HepG2 (cell line): ENCODE measurements around the gene TBC1D7. TPM values are rescaled to one million over a fixed set of nuclear protein-coding genes. Genes with fewer than 3 reads are reported as not detected.

Experiments used
- IRF2 ChIP-seq: IDR thresholded peaks from 2 replicates; pipeline ENCODE4 v1.6.1; 2018; ENCODE audit warnings: missing genetic modification reagents, missing compliant biosample characterization
- MIER3 ChIP-seq: IDR thresholded peaks from 2 replicates; pipeline ENCODE4 v1.6.1; 2016; ENCODE audit warnings: missing compliant biosample characterization, borderline replicate concordance
- NR2F2 ChIP-seq: IDR thresholded peaks from 2 replicates; pipeline ENCODE4 v1.6.1; 2012; ENCODE audit warnings: low read depth, inconsistent platforms, borderline replicate concordance
- PCBP2 ChIP-seq: fragments of 200-400 bp; formaldehyde crosslinking; optimal IDR thresholded peaks from 2 replicates; pipeline ENCODE3; 2018; ENCODE audit warnings: low read length, low read depth; ENCODE audit not compliant: poor library complexity, severe bottlenecking
- RFX3 ChIP-seq: IDR thresholded peaks from 2 replicates; pipeline ENCODE4 v1.6.1; 2016; ENCODE audit warnings: missing biosample characterization, missing genetic modification reagents
- TEAD2 ChIP-seq: sonication (generic); formaldehyde crosslinking; IDR thresholded peaks from 2 replicates; pipeline ENCODE4 v1.9.0; 2021; ENCODE audit warnings: missing genetic modification reagents
- ZNF7 ChIP-seq: IDR thresholded peaks from 2 replicates; pipeline ENCODE4 v1.6.1; 2016; ENCODE audit warnings: missing biosample characterization, missing genetic modification reagents
- ZSCAN21 ChIP-seq: sonication (generic); formaldehyde crosslinking; IDR thresholded peaks from 2 replicates; pipeline ENCODE4 v1.8.0; 2022; ENCODE audit warnings: mild to moderate bottlenecking, missing genetic modification reagents, moderate library complexity, borderline replicate concordance
- ZZZ3 ChIP-seq: sonication (generic); formaldehyde crosslinking; IDR thresholded peaks from 2 replicates; pipeline ENCODE4 v1.4.0; 2020; ENCODE audit warnings: missing genetic modification reagents, mild to moderate bottlenecking, borderline replicate concordance
- polyA plus RNA-seq, 8 experiments: library from polyadenylated mRNA; depleted of rRNA in 3 of 8; stranded (reverse) in 7 of 8; unstranded in 1 of 8; fragments of >200 nt; fragmentation: Illumina TruSeq in 4 of 8; extraction: Trizol in 4 of 8; gene quantifications; 2 replicates each; pipeline versions ENCODE4 v1.2.1 to v1.2.3, GENCODE V29; 2011 to 2016; ENCODE audit warnings: low read depth in 4 of 8, missing spikeins in 1 of 8, mixed read lengths in 1 of 8; ENCODE audit not compliant: insufficient read depth in 1 of 8
- total RNA-seq, 5 experiments: library from RNA; depleted of rRNA; stranded (reverse); fragments of >200 nt; fragmentation: Illumina TruSeq; extraction: Trizol; gene quantifications; 2 replicates each; pipeline ENCODE4 v1.2.3, GENCODE V29; 2016; ENCODE audit warnings: low read depth in 1 of 5
- TF ChIP-seq, protein P1 (sequence below): IDR thresholded peaks from 2 replicates; pipeline ENCODE4 v1.4.0; 2020; ENCODE audit warnings: mild to moderate bottlenecking, missing genetic modification reagents
- TF ChIP-seq, protein P2 (sequence below): sonication (generic); formaldehyde crosslinking; IDR thresholded peaks from 2 replicates; pipeline ENCODE4 v1.4.0; 2020; ENCODE audit warnings: mild to moderate bottlenecking, missing genetic modification reagents
- TF ChIP-seq, protein P3 (sequence below): sonication (generic); formaldehyde crosslinking; IDR thresholded peaks from 2 replicates; pipeline ENCODE4 v1.5.0; 2020; ENCODE audit warnings: missing genetic modification reagents
- TF ChIP-seq, protein P4 (sequence below): sonication (generic); formaldehyde crosslinking; IDR thresholded peaks from 2 replicates; pipeline ENCODE4 v1.4.0; 2020; ENCODE audit warnings: missing genetic modification reagents
- TF ChIP-seq, protein P5 (sequence below): sonication (generic); formaldehyde crosslinking; IDR thresholded peaks from 2 replicates; pipeline ENCODE4 v1.5.0; 2020; ENCODE audit warnings: mild to moderate bottlenecking, missing genetic modification reagents, borderline replicate concordance
- TF ChIP-seq, protein P6 (sequence below): sonication (generic); formaldehyde crosslinking; IDR thresholded peaks from 2 replicates; pipeline ENCODE4 v1.4.0; 2020; ENCODE audit warnings: missing genetic modification reagents, mild to moderate bottlenecking, borderline replicate concordance

TBC1D7 gene
- total and polyA plus RNA-seq, 2 of the 13 experiments (the other 11 are each of a cell fraction or from before 2014, with no cell fraction given), result 23.3 to 30.8 TPM

DNA sequence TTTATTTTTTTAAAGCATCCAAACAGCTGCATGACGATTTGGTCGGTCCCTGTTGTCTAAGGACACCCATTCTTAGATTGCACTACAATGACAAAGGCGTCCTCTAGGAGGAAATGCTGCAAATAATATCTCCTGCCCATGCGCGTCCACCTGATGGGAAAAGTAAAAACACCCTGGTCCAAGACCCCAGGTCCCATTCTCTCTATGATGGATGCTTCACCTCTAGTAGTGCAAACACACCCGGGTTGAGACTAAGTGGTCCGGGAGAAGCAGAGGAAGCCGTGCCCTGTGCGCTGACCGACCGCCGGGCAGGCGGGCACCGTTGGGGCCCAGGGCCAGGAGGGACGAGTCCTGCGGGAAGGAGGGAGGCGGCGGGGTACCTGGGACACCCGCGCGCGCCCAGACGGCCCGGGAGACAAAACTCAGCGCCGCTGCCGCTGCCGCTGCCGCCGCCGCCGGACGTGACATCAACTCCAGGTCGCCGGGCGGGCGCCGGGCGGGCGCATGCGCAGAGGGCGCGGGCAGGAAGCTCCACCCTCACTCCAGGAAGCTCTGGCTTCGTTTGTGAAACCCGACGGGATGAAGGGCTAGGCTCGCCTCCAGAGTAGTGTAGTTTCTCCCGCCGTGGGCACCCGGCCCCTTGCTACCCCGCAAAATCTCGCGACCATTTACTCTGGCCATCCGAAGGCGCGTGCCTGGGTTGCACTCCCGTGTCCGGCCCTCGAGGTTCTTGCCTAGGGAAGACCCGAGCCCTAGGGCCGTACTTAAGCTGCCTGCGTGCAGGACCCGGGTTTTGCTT lies at the start of gene TBC1D7 (continued):
- TF ChIP-seq NR2F2 (no peak), PCBP2 (no peak), IRF2 (CRISPR knock-in tag) (peak; percentile 30; the same call in 1 of the 2 replicates), RFX3 (CRISPR knock-in tag) (no peak), TEAD2 (CRISPR knock-in tag) (0 out of 2 replicates have a peak, but pooled peaks have one; percentile 29), ZNF7 (no peak), MIER3 (0 out of 2 replicates have a peak, but pooled peaks have one; percentile 16), ZZZ3 (no peak), ZSCAN21 (CRISPR knock-in tag) (peak; percentile 74; the same call in 1 of the 2 replicates)
- TF ChIP-seq, protein P1, sequence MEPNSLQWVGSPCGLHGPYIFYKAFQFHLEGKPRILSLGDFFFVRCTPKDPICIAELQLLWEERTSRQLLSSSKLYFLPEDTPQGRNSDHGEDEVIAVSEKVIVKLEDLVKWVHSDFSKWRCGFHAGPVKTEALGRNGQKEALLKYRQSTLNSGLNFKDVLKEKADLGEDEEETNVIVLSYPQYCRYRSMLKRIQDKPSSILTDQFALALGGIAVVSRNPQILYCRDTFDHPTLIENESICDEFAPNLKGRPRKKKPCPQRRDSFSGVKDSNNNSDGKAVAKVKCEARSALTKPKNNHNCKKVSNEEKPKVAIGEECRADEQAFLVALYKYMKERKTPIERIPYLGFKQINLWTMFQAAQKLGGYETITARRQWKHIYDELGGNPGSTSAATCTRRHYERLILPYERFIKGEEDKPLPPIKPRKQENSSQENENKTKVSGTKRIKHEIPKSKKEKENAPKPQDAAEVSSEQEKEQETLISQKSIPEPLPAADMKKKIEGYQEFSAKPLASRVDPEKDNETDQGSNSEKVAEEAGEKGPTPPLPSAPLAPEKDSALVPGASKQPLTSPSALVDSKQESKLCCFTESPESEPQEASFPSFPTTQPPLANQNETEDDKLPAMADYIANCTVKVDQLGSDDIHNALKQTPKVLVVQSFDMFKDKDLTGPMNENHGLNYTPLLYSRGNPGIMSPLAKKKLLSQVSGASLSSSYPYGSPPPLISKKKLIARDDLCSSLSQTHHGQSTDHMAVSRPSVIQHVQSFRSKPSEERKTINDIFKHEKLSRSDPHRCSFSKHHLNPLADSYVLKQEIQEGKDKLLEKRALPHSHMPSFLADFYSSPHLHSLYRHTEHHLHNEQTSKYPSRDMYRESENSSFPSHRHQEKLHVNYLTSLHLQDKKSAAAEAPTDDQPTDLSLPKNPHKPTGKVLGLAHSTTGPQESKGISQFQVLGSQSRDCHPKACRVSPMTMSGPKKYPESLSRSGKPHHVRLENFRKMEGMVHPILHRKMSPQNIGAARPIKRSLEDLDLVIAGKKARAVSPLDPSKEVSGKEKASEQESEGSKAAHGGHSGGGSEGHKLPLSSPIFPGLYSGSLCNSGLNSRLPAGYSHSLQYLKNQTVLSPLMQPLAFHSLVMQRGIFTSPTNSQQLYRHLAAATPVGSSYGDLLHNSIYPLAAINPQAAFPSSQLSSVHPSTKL (CRISPR knock-in tag), result peak; percentile 49
- TF ChIP-seq, protein P2, sequence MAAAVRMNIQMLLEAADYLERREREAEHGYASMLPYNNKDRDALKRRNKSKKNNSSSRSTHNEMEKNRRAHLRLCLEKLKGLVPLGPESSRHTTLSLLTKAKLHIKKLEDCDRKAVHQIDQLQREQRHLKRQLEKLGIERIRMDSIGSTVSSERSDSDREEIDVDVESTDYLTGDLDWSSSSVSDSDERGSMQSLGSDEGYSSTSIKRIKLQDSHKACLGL, result 0 out of 2 replicates have a peak, but pooled peaks have one; percentile 28
- TF ChIP-seq, protein P3, sequence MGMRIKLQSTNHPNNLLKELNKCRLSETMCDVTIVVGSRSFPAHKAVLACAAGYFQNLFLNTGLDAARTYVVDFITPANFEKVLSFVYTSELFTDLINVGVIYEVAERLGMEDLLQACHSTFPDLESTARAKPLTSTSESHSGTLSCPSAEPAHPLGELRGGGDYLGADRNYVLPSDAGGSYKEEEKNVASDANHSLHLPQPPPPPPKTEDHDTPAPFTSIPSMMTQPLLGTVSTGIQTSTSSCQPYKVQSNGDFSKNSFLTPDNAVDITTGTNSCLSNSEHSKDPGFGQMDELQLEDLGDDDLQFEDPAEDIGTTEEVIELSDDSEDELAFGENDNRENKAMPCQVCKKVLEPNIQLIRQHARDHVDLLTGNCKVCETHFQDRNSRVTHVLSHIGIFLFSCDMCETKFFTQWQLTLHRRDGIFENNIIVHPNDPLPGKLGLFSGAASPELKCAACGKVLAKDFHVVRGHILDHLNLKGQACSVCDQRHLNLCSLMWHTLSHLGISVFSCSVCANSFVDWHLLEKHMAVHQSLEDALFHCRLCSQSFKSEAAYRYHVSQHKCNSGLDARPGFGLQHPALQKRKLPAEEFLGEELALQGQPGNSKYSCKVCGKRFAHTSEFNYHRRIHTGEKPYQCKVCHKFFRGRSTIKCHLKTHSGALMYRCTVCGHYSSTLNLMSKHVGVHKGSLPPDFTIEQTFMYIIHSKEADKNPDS (CRISPR knock-in tag), result peak; percentile 47; the same call in 1 of the 2 replicates
- TF ChIP-seq, protein P4, sequence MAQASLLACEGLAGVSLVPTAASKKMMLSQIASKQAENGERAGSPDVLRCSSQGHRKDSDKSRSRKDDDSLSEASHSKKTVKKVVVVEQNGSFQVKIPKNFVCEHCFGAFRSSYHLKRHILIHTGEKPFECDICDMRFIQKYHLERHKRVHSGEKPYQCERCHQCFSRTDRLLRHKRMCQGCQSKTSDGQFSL (CRISPR knock-in tag), result no peak
- TF ChIP-seq, protein P5, sequence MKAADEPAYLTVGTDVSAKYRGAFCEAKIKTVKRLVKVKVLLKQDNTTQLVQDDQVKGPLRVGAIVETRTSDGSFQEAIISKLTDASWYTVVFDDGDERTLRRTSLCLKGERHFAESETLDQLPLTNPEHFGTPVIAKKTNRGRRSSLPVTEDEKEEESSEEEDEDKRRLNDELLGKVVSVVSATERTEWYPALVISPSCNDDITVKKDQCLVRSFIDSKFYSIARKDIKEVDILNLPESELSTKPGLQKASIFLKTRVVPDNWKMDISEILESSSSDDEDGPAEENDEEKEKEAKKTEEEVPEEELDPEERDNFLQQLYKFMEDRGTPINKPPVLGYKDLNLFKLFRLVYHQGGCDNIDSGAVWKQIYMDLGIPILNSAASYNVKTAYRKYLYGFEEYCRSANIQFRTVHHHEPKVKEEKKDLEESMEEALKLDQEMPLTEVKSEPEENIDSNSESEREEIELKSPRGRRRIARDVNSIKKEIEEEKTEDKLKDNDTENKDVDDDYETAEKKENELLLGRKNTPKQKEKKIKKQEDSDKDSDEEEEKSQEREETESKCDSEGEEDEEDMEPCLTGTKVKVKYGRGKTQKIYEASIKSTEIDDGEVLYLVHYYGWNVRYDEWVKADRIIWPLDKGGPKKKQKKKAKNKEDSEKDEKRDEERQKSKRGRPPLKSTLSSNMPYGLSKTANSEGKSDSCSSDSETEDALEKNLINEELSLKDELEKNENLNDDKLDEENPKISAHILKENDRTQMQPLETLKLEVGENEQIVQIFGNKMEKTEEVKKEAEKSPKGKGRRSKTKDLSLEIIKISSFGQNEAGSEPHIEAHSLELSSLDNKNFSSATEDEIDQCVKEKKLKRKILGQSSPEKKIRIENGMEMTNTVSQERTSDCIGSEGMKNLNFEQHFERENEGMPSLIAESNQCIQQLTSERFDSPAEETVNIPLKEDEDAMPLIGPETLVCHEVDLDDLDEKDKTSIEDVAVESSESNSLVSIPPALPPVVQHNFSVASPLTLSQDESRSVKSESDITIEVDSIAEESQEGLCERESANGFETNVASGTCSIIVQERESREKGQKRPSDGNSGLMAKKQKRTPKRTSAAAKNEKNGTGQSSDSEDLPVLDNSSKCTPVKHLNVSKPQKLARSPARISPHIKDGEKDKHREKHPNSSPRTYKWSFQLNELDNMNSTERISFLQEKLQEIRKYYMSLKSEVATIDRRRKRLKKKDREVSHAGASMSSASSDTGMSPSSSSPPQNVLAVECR (CRISPR knock-in tag), result peak; percentile 92
- TF ChIP-seq, protein P6, sequence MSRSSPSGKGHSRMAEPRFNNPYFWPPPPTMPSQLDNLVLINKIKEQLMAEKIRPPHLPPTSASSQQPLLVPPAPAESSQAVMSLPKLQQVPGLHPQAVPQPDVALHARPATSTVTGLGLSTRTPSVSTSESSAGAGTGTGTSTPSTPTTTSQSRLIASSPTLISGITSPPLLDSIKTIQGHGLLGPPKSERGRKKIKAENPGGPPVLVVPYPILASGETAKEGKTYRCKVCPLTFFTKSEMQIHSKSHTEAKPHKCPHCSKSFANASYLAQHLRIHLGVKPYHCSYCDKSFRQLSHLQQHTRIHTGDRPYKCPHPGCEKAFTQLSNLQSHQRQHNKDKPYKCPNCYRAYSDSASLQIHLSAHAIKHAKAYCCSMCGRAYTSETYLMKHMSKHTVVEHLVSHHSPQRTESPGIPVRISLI (CRISPR knock-in tag), result peak; percentile 6; the same call in 1 of the 2 replicates
